ENCODE data around the gene UNC13B. TPM values are rescaled to one million over a fixed set of nuclear protein-coding genes. Genes with fewer than 3 reads are reported as not detected.
A peak's percentile ranks its signal among the peaks of the same experiment; 100 is the strongest.

Gene UNC13B
- polyA plus RNA-seq, 1 experiment, result 12.5 TPM

- no peak for DNase-seq (ENCODE audit: low read depth, low spot score)
- H3K27me3 ChIP-seq (ENCODE audit: control insufficient read depth, insufficient read depth, low read length), result no peaks in the 10 kb centered on the region
- ChIA-PET POLR2A (no interaction called here), CTCF (interaction anchor here (1.4 kb wide), 1 partner anchor 106 kb away, joined by 3 read pairs; no protein-coding TSS in a partner anchor)
- H3K4me3 ChIP-seq (ENCODE audit: low read depth, low read length), result no peak overlapping the region
- H3K9me3 ChIP-seq (ENCODE audit: control insufficient read depth, insufficient read depth, low read length), result no peaks in the 10 kb centered on the region
- no peak overlapping the region for H3K27ac ChIP-seq (ENCODE audit: low read depth, low read length)
- no peak for TF ChIP-seq CTCF (IDR thresholded peaks at IDR 0.05; ENCODE audit: low read depth, low read length)
Observed at GRCh38 chr9:35364817-35365585, 203.2 kb downstream of the UNC13B start.

GRCh38 chr9:35366627-35367026 lies 204.8 kb downstream of the UNC13B start:
- Histone ChIP-seq H3K27me3 (ENCODE audit: control insufficient read depth, insufficient read depth, low read length) (no peaks in the 10 kb centered on the region), H3K9me3 (ENCODE audit: control insufficient read depth, insufficient read depth, low read length) (no peaks in the 10 kb centered on the region), H3K4me3 (ENCODE audit: low read depth, low read length) (no peak overlapping the region), H3K27ac (ENCODE audit: low read depth, low read length) (no peak overlapping the region)
- DNase-seq (ENCODE audit: low read depth, low spot score), result no peak
- CTCF ChIA-PET, result interaction anchor here (1.3 kb wide), 1 partner anchor 18 kb away, joined by 3 read pairs; no protein-coding TSS in a partner anchor
- no peak for TF ChIP-seq CTCF (IDR thresholded peaks at IDR 0.05; ENCODE audit: low read depth, low read length)
- POLR2A ChIA-PET, result interaction anchor here (1.1 to 1.6 kb wide), 2 partner anchors 13 to 25 kb away, joined by 3 read pairs; no protein-coding TSS in a partner anchor

GRCh38 chr9:35367451-35367850 lies 205.6 kb downstream of the UNC13B start:
- Histone ChIP-seq H3K4me3 (ENCODE audit: low read depth, low read length) (no peak overlapping the region), H3K27me3 (ENCODE audit: control insufficient read depth, insufficient read depth, low read length) (no peaks in the 10 kb centered on the region), H3K9me3 (ENCODE audit: control insufficient read depth, insufficient read depth, low read length) (no peaks in the 10 kb centered on the region), H3K27ac (ENCODE audit: low read depth, low read length) (no peak overlapping the region)
- DNase-seq (ENCODE audit: low read depth, low spot score), result peak; percentile 67
- no peak for TF ChIP-seq CTCF (IDR thresholded peaks at IDR 0.05; ENCODE audit: low read depth, low read length)
- ChIA-PET CTCF (interaction anchor here (1.0 to 1.2 kb wide), 3 partner anchors 109 to 468 kb away, joined by 3 read pairs; no protein-coding TSS in a partner anchor), POLR2A (interaction anchor here (1.1 to 1.6 kb wide), 2 partner anchors 12 to 25 kb away, joined by 3 read pairs; no protein-coding TSS in a partner anchor)

- no peak for DNase-seq (ENCODE audit: low read depth, low spot score)
- H3K27me3 ChIP-seq (ENCODE audit: control insufficient read depth, insufficient read depth, low read length), result no peaks in the 10 kb centered on the region
- no peak overlapping the region for H3K4me3 ChIP-seq (ENCODE audit: low read depth, low read length)
- no peak for TF ChIP-seq CTCF (IDR thresholded peaks at IDR 0.05; ENCODE audit: low read depth, low read length)
- no peak overlapping the region for H3K27ac ChIP-seq (ENCODE audit: low read depth, low read length)
- no peaks in the 10 kb centered on the region for H3K9me3 ChIP-seq (ENCODE audit: control insufficient read depth, insufficient read depth, low read length)
- POLR2A ChIA-PET, result no interaction called here
- CTCF ChIA-PET, result interaction anchor here (1.0 to 1.2 kb wide), 2 partner anchors 14 to 253 kb away, joined by 4 read pairs; no protein-coding TSS in a partner anchor
Observed at GRCh38 chr9:35370241-35370640, 208.4 kb downstream of the UNC13B start.

GRCh38 chr9:35374436-35374835 lies 212.6 kb downstream of the UNC13B start:
- no peaks in the 10 kb centered on the region for H3K27me3 ChIP-seq (ENCODE audit: control insufficient read depth, insufficient read depth, low read length)
- no peak overlapping the region for H3K4me3 ChIP-seq (ENCODE audit: low read depth, low read length)
- POLR2A ChIA-PET, result no interaction called here
- H3K27ac ChIP-seq (ENCODE audit: low read depth, low read length), result no peak overlapping the region
- DNase-seq (ENCODE audit: low read depth, low spot score), result no peak
- CTCF ChIA-PET, result interaction anchor here (0.7 kb wide), 1 partner anchor 258 kb away, joined by 3 read pairs; no protein-coding TSS in a partner anchor
- TF ChIP-seq CTCF (IDR thresholded peaks at IDR 0.05; ENCODE audit: low read depth, low read length), result no peak
- H3K9me3 ChIP-seq (ENCODE audit: control insufficient read depth, insufficient read depth, low read length), result no peaks in the 10 kb centered on the region

Measured in AG04450 (cell line).